ENCODE results near the gene OR52B2.
"Not testable (repeated sequence)": the region's sequence is repeated elsewhere in the genome, so short reads cannot be mapped to it uniquely, and the experiment has no call there.

The OR52B2 gene

GRCh38 chr11:6152126-6152525 is 18.0 kb downstream of the OR52B2 start:
- DNase-seq (ENCODE audit: low spot score), result no peak

DNA sequence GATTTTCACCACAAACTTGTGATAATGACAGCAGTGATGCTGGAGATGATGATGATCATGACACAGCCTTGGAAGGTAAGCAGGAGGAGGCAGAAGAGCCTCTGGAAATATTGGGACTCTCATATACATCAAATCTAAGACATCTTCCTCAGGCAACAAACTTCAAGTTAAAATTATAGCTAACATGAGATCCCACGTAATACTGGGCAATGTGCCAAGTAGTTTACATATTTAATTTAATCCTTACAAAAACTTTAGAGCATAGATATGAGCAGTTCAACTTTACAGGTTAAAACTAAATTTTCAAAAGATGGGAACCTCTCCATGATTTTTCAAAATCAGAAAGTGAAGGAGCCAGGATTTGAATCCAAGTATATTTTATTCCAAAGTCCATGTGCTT is 19.0 kb downstream of the OR52B2 start:
- no peak for DNase-seq (ENCODE audit: low spot score)

GRCh38 chr11:6143737-6144136 is 26.4 kb downstream of the OR52B2 start:
- DNase-seq (ENCODE audit: low spot score), result not testable (repeated sequence)

DNA sequence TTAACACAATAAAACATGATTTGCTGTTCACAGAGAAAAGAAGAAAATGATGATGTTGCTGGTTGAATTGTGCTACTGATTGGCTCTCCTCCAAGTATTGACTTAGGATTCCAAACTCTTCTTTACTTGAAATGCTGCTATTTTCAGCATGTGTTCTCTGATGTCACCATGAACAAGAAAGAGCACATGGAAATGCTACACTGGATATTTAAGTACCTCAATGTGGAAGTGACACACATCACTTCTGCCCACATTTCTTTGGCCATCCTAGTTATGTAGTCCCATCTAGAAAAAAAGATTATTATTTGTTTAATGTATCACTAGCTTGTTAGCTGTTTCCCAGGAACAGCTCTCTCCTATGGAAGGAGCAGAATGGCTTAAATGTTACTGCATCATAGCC is 27.2 kb downstream of the OR52B2 start:
- no peak for DNase-seq (ENCODE audit: low spot score)

- not testable (repeated sequence) for DNase-seq (ENCODE audit: low spot score)
These were observed 34.2 kb downstream of the OR52B2 start for GRCh38 chr11:6135936-6136335.

DNA sequence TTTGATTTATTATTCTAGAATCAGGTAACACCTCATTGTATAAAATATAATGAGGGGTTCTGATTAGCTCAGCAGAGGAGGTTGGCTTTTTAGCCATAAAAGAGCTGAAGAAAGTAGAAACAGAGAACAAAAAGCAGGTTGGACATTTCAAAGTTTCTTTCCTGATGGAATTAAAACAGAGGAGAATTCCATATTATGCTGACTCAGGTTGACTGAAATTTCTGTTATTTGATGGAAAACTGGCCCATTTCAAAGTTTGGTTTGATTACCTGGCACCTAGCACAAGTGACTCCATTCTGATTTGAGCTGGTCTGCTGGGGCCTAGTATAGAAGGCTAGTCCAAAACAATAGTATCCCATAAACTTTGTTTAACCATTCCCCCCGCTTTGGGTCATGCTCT is 37.7 kb downstream of the OR52B2 start:
- no peak for DNase-seq (ENCODE audit: low spot score)

GRCh38 chr11:6129635-6130034 is 40.5 kb downstream of the OR52B2 start:
- no peak for DNase-seq (ENCODE audit: low spot score)

- no peak for DNase-seq (ENCODE audit: low spot score)
These were observed 41.1 kb downstream of the OR52B2 start for GRCh38 chr11:6129011-6129410.

DNA sequence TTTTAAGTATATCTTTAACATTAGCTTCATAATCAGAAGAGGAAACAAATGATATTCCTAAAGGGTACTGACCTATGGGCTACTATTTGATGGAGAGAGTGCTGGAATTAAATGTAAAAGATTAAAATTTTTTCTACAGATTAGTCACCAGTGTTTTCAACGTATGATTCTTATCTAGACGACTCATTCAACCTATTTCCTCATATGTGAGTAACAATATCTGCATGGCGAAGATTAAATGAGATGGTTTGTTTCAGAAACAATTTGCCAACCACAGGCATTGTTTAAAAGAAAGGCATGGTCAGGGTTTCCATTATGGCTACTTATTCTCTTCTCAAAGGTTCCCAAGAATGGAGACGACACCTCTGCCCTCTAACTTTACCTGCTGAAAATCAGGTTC is 42.2 kb downstream of the OR52B2 start:
- DNase-seq (ENCODE audit: low spot score), result no peak

DNA sequence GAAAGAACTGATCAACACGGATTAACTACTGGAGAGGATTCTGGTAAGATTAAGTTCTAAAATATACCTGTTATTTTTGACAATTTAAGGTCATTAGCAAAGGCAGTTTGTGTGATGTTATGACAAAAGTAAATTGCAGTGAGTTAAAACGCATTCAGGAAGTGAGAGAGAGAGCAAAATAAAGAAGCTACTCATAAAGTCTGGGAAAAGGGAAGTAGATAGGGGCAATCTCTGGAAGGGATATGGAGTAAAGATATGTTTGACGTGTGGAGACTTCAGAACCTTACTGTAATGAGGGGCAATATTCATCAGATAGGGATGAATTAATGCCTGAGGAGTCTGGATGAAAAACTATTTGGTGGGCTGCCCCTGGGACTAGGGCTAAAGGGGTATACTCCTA is 45.9 kb downstream of the OR52B2 start:
- DNase-seq (ENCODE audit: low spot score), result no peak
